Fibroblast of mammary gland (primary cell): ENCODE results near the gene LRBA.

Experiments used
- DNase-seq: peaks from one replicate; pipeline ENCODE4 v3.0.0-alpha.2; 2010; ENCODE audit warnings: low read depth
- H3K4me3 ChIP-seq: 2 replicates; pipeline ENCODE4 v1.5.1; 2011; ENCODE audit warnings: low read depth, mild to moderate bottlenecking, low read length, moderate library complexity; ENCODE audit not compliant: control insufficient read depth
- CTCF ChIP-seq: conservative IDR thresholded peaks from 2 replicates; pipeline ENCODE4 v1.5.1; 2011; ENCODE audit warnings: low read depth, low read length, inconsistent platforms; ENCODE audit not compliant: control insufficient read depth, insufficient read depth

The LRBA gene

GRCh38 chr4:150253965-150254630 lies 761.0 kb downstream of the LRBA start:
- H3K4me3 ChIP-seq, result no peak overlapping the region
- TF ChIP-seq CTCF, result no peak
- DNase-seq, result no peak

GRCh38 chr4:150253416-150253815 lies 761.7 kb downstream of the LRBA start:
- no peak for TF ChIP-seq CTCF
- no peak overlapping the region for H3K4me3 ChIP-seq
- no peak for DNase-seq

- no peak overlapping the region for H3K4me3 ChIP-seq
- DNase-seq, result no peak
- TF ChIP-seq CTCF, result no peak
Observed at GRCh38 chr4:150252741-150253140, 762.3 kb downstream of the LRBA start.

- no peak for DNase-seq
- TF ChIP-seq CTCF, result no peak
Observed at GRCh38 chr4:150252306-150252705, 762.8 kb downstream of the LRBA start.

GRCh38 chr4:150251752-150252190 lies 763.3 kb downstream of the LRBA start:
- TF ChIP-seq CTCF, result no peak
- DNase-seq, result no peak
- no peak overlapping the region for H3K4me3 ChIP-seq

More at GRCh38 chr4:150252306-150252705, 762.8 kb downstream of the LRBA start:
- H3K4me3 ChIP-seq, result no peak overlapping the region

- TF ChIP-seq CTCF, result no peak
- H3K4me3 ChIP-seq, result no peak overlapping the region
- no peak for DNase-seq
Observed at GRCh38 chr4:150250998-150251651, 764.0 kb downstream of the LRBA start.
